DMS114 treated with DMSO at 0.1 percent for 48 hours (cell line): ENCODE measurements around the gene ECE1.

Experiments
- DNase-seq: peaks from one replicate; lab custom pipeline; 2025; ENCODE audit not compliant: unreplicated experiment; lab: John Stamatoyannopoulos, UW

ECE1 gene

GRCh38 chr1:21269461-21270085 lies 20.7 kb downstream of the ECE1 start:
- no peak for DNase-seq

GRCh38 chr1:21268281-21269239 lies 21.7 kb downstream of the ECE1 start:
- no peak for DNase-seq

- no peak for DNase-seq
Measured at GRCh38 chr1:21267191-21268077, 22.8 kb downstream of the ECE1 start.

GRCh38 chr1:21266119-21266774 lies 24.0 kb downstream of the ECE1 start:
- DNase-seq: no peak

- DNase-seq: no peak
Measured at GRCh38 chr1:21265644-21266043, 24.6 kb downstream of the ECE1 start.

GRCh38 chr1:21264898-21265297 lies 25.4 kb downstream of the ECE1 start:
- DNase-seq: no peak

- DNase-seq: no peak
Measured at GRCh38 chr1:21263653-21264225, 26.5 kb downstream of the ECE1 start.

GRCh38 chr1:21263052-21263429 lies 27.2 kb downstream of the ECE1 start:
- DNase-seq: no peak

- no peak for DNase-seq
Measured at GRCh38 chr1:21262293-21263051, 27.8 kb downstream of the ECE1 start.

GRCh38 chr1:21261551-21262292 lies 28.5 kb downstream of the ECE1 start:
- DNase-seq: no peak

- no peak for DNase-seq
Measured at GRCh38 chr1:21260405-21261125, 29.7 kb downstream of the ECE1 start.

- no peak for DNase-seq
Measured at GRCh38 chr1:21259316-21260076, 30.8 kb downstream of the ECE1 start.

GRCh38 chr1:21258331-21259134 lies 31.7 kb downstream of the ECE1 start:
- no peak for DNase-seq

- no peak for DNase-seq
Measured at GRCh38 chr1:21257431-21258135, 32.7 kb downstream of the ECE1 start.

- no peak for DNase-seq
Measured at GRCh38 chr1:21256776-21257175, 33.5 kb downstream of the ECE1 start.

- no peak for DNase-seq
Measured at GRCh38 chr1:21255943-21256320, 34.3 kb downstream of the ECE1 start.
